ES-I3 (cell line): ENCODE results near the gene IMPG1.

ENCODE experiments used
- H3K36me3 ChIP-seq: 2 replicates; pipeline ENCODE4 v1.6.1; 2013; ENCODE audit warnings: mild to moderate bottlenecking, low read length, control low read depth, moderate library complexity; ENCODE audit not compliant: insufficient read depth
- H3K4me1 ChIP-seq: 2 replicates; pipeline ENCODE4 v1.6.1; 2013; ENCODE audit warnings: mild to moderate bottlenecking, control low read depth, low read length; ENCODE audit not compliant: insufficient read depth
- H3K9ac ChIP-seq: 2 replicates; pipeline ENCODE4 v1.6.1; 2013; ENCODE audit warnings: low read depth, mild to moderate bottlenecking, low read length, moderate library complexity
- H3K9me3 ChIP-seq: 2 replicates; pipeline ENCODE4 v1.6.1; 2013; ENCODE audit warnings: mild to moderate bottlenecking, low read length, moderate library complexity; ENCODE audit not compliant: control insufficient read depth, insufficient read depth

IMPG1 gene

DNA sequence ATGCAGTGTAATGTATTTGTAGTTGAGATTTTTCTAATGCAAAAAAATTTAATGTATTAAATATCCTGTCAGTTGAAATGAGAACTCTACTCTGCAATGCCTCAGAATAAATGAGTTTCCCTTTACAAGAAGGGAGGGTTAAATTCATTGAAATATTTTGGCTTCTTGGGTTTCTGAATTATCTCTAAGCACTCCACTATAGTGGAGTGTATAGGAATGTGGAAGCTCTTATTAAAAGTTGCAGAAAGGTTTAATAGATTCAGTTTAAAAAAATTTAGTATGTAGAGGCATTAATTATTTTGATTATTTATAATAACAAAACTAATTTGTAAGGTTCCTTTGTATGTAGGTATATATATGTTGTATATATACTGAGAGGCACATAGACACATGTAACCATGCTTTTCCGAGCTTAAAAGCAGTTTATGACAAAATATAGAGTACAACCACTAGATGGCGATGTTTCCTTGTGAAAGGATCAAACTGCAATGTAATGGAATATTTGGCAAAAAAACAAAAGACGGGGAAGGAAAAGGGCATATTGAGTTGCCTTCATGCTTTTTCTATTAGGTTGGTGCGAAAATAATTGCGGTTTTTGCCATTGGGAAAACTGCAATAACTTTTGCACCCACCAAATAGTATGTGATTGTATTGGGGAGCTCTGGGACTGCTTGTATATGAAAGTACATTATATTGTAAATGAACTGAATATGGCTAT lies 179.2 kb downstream of the IMPG1 start:
- Histone ChIP-seq H3K9ac (no peak overlapping the region), H3K9me3 (no peaks in the 10 kb centered on the region)

DNA sequence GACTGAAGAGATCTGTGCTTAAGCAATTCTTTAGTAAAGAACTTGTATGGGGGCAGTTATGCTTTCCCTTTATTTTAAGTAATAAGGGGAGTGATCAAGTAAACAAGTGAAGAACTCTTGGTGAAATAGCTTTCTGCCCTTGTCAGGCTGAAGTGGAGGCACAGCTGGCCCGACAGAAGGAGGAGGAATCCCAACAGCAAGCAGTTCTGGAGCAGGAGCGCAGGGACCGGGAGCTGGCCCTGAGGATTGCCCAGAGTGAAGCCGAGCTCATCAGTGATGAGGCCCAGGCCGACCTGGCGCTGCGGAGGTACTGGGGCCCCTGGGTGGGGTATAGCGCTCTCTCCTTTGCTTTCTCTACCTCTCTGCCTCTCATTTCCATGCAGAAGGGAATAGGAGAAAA lies 180.1 kb downstream of the IMPG1 start:
- Histone ChIP-seq H3K9ac (no peak overlapping the region), H3K9me3 (no peaks in the 10 kb centered on the region), H3K4me1 (no peaks in the 10 kb centered on the region), H3K36me3 (peaks cover 3% of the 10 kb centered on the region; the same call in 1 of the 2 replicates)

More for the DNA sequence above, 179.2 kb downstream of the IMPG1 start:
- Histone ChIP-seq H3K36me3 (peaks cover 3% of the 10 kb centered on the region; the same call in 1 of the 2 replicates), H3K4me1 (no peaks in the 10 kb centered on the region)

DNA sequence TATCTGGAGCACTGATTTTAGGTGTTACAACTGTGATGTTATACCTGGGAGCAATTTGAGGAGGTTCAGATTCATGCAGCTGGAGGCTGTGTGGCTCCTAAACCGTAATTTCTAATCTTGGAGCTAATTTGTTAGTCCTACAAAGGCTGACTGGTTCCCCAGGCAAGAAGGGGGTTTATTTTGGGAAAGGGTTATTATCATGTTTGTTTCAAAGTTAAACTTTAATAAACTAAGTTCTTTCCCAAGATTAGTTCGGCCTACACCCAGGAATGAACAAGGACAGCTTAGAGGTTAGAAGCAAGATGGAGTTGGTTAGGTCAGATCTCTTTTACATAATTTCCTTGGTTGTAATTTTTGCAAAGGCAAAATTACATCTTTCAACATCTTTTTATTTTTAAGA lies 187.6 kb downstream of the IMPG1 start:
- H3K36me3 ChIP-seq, result no peaks in the 10 kb centered on the region
- no peak overlapping the region for H3K9ac ChIP-seq
- no peaks in the 10 kb centered on the region for H3K4me1 ChIP-seq
- H3K9me3 ChIP-seq, result no peaks in the 10 kb centered on the region

DNA sequence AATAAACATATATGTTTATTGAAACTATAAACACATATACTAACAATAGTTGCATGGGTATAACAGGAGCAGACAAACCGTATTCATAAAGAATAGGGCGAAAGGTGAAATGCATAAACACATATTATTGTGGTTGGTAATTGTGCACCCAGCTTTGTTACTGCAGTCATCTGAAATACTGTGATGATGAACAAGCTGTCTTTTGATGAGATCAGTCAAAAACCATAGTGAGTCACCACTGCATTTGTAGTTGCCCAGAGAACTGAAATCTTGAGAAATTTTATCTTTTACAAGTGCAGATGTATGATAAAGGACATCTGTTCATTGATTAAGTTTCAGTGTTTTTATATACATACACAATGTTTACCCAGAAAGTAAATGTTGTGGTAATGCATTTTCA lies 189.7 kb downstream of the IMPG1 start:
- no peaks in the 10 kb centered on the region for H3K9me3 ChIP-seq
- H3K9ac ChIP-seq, result no peak overlapping the region
- no peaks in the 10 kb centered on the region for H3K36me3 ChIP-seq
- no peaks in the 10 kb centered on the region for H3K4me1 ChIP-seq

DNA sequence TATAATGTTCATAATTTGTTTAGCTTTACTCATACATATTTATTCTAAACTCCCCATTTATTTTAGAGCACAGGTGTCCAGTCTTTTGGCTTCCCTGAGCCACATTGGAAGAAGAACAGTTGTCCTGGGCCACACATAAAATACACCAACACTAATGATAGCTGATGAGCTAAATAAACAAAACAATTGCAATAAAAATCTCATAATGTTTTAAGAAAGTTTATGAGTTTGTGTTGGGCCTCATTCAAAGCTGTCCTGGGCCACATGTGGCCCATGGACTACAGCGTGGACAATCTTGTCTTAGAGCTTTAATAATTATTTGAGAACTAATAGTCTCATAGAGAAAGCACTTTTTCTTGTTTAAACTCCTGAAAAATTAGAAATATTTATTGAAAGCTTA lies 192.2 kb downstream of the IMPG1 start:
- Histone ChIP-seq H3K36me3 (no peaks in the 10 kb centered on the region), H3K9me3 (no peaks in the 10 kb centered on the region), H3K9ac (no peak overlapping the region), H3K4me1 (no peaks in the 10 kb centered on the region)

DNA sequence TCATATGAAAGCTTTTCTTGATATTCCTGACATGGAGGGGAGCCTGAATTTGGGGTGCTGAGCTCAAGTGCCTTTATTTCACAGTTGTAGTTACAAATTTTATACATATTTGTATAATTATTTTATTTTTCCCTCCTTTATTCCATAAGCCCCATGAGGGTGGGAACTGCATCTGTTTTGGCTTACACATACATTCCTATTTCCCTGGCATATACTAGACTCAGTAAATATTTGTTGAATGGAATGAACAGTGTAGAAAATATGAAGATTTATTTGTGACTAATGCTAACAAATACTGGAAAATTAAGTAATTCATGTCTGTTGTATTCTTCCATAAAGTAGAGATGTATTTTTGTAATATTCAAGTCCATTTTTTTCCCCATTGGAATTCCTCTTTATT lies 196.3 kb downstream of the IMPG1 start:
- no peak overlapping the region for H3K9ac ChIP-seq
- H3K36me3 ChIP-seq, result peaks cover 4% of the 10 kb centered on the region
- H3K4me1 ChIP-seq, result no peaks in the 10 kb centered on the region
- H3K9me3 ChIP-seq, result no peaks in the 10 kb centered on the region

DNA sequence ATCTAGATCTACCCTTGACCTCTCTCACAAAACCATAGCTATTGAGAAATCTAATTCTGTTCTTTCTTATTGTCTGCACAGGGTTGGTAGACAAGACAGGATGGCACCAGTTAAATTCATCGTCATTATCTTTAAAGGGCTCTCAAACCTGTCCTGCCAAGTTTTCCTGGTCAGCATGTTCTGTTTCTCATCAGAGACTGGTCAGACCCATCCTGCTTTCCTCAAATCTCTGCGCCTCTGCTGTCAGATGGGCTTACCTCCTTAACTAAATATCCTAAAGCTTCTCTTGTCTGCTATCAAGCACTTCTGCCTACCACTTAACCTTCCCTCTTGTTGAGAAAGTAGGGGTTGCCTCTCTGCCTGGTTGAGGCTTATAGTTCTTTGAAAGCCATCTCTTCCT lies 198.2 kb downstream of the IMPG1 start:
- H3K4me1 ChIP-seq, result no peaks in the 10 kb centered on the region
- no peak overlapping the region for H3K9ac ChIP-seq
- no peaks in the 10 kb centered on the region for H3K9me3 ChIP-seq
- peaks cover 4% of the 10 kb centered on the region for H3K36me3 ChIP-seq
